Amygdala (tissue), 56 donors: Measurements from ENCODE around the gene MAPK9.

ENCODE experiments used
- DNase-seq, 56 donors: peaks; one replicate each; lab custom pipeline; 2025; lab: John Stamatoyannopoulos, UW

Gene MAPK9

GRCh38 chr5:180291943-180292831 is at the start of gene MAPK9:
Gene MAPK9, minus strand, starts transcription at chr5:180292083. Its CDS starts 11,522 bp downstream, at chr5:180280561.
- peak in 53 of 56 donors; percentile 19 to 88 (median 69) for DNase-seq

DNA sequence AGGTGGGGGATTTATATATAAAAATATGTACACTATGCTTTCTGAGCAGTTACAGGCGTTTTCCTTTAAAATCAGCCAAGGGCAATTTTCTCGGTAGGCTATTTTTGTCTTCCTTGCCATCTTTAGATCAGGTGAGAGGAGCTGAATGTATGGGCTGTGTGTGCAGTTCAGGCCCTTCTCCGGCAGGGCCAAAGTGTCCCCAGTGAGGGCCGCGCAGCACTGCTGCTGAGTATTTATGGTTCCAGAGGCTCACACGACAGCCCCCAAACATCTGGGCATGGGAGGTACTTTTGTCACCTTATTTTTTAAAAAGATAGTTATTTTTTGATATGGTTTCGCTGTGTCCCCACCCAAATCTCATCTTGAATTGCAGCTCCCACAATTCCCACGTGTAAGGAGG is 49.7 kb upstream of the MAPK9 start:
- DNase-seq = no peak

DNA sequence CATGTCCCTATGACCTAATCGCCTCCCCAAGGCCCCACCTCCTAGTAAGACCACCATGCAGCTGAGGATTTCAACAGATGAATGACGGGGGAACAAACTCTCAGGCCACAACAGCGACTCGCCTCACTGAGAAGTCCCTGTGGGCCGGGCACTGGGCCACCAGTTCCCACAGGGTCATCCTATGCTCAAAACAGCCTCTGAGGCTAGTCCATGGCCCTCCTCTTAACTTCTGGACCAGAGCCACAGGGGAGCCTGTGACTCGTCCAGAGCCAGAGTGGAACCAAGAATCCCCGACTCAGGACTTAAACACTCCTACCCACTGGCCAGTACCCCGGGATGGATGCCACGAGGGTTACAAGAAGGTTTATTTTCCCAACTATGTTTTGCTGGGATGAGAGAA is 49.0 kb upstream of the MAPK9 start:
- DNase-seq = peak in 1 of 56 donors; percentile 27

- DNase-seq = no peak
Observed at GRCh38 chr5:180339583-180340183, 47.8 kb upstream of the MAPK9 start.

DNA sequence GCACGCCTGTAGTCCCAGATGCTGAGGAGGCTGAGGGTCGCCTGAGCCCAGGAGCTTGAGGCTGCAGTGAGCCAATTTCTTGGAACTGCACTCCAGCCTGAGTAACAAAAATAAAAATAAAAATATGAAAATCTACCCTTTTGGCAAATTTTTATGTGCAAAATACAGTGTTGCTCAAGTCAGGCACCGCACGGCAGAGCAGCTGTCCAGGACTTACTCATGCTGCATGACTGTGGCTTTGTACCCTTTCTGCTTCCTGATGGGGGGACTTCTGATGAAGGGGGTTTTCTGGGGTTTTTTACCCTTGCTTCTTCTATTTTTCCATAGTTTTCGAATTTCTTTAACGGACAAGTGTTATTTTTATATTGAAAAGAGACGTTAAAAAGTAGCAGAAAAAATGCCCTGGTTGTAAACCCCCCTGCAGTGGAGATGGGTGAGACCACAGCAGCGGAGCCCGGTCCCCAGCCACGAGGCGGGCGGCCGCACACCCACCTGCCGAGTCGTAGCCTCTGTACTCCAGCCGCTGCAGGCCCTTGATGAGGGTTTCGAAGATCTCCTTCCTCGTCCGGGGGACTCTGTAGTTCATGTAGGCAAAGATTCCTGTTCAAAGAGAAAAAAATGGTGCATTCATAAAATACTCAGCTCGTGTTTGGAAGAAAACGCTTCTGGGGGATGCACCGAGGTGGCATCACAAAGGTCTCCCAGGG is 46.3 kb upstream of the MAPK9 start:
- no peak for DNase-seq

DNA sequence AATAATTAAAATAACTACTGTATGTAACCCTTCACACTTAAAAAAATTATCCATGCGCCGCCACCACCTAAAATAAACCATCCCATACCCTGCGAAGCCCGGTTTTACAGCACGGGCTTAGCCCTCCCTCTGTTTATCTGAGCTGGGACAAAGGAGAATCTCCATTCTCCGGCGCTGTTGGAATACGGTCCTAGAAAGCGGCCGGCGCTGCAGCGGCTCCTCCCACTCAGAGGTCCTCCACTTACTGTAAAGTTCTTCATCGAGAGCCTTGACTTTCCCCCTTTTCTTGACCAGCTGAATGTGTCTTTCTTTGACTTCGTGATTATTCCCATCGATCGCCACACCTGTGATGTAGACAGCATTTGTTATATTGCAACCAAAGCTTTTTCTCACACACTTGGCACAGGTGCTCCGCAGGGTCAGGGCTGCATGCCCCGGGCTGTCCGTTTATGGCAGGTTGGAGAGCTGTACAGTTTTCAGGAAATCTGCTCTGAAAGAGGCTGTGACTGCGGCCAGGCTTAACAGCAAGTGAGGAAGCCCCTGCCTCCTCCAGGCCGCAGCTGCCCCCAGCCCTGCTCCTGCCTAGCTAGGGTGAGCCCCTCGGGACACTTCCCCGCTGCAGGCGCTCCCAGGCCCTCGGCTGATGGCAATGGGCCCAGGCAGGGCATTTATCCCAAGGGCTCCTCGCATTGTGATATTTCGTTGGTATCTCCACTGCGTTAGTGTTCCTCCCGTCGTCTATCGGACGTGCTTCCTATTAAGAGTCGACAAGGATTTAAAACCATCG is 44.5 kb upstream of the MAPK9 start:
- no peak for DNase-seq

GRCh38 chr5:180335614-180336233 is 43.8 kb upstream of the MAPK9 start:
- DNase-seq = no peak

DNA sequence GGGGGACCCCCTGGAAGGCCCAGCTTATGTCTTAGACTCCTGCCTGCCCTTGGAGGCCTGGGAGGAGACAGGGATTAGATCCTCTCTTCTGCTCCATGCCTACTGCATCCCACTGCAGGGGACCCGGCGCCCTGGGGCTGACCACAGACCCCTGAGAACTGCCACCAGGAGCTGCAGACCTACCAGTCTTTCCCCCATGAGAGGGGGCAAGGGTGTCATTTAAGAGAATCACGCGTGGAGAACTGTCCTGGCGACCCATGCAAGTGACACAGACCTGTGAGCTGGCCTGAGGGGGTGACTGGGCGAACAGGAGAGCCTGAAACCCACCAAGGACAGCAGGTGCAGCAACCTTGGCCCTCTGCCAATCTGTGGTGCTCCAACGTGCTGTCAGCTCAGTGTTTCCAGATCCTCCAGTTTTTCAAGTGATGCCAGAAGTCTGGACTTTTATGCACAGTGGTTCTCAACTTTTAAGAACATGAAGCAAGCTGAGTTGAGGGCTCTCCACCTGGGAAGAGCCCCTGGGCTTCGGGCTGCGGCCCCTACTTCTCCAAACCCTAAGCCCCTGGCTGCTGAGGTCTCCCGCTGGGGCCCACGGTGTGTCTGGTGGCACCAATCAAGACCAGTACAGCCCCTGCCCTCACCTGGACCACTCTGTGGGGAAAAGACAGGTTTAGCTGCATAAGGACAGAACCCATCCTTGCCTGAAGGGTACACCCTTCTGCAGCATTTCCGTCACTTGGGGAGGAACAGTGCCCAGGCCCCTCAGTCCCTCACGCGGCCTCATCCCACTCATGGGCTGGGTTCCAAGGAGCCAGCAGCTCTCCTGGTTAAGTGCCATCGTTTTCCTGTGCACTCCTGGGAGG is 43.1 kb upstream of the MAPK9 start:
- DNase-seq = no peak

DNA sequence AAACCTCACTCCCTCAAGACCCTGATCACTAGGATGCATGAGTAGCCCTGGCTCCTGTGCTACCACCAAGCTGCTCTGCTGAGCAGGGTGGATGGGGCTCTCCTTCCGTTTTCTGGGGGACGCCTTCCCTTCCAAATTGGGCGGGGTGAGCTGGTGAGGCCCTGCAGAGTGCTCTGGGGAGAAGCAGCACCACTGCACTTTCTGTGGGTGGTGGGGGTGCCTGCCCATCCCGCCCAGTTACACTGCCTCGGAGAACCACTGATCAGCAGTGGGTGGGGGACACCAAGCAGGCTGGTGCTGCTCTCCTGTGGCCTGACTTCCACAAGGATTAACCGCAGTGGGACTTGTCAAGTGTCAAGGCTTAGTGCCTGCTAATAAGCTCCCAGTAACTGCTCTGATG is 42.3 kb upstream of the MAPK9 start:
- no peak for DNase-seq

GRCh38 chr5:180333661-180334060 is 41.8 kb upstream of the MAPK9 start:
- peak in 1 of 56 donors; percentile 2 for DNase-seq

DNA sequence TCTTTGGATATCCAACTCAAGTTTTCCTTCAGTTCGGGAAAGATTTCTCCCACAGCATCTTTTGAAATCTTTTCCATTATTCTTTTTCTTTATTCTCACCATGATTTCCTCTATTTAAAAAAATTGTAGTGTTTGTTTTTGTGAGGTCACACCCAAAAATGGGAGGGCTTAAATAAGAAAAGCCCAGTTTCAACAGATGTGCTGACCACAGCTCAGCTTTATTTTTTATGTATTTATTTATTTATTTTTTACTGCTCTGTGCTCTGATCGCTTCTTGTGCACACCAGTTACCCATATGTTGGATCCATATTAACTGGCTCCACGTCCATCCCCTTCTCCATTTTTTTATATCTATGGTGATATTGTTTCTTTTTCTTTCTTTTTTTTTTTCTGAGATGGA is 41.0 kb upstream of the MAPK9 start:
- DNase-seq = no peak

GRCh38 chr5:180332051-180332517 is 40.2 kb upstream of the MAPK9 start:
- DNase-seq = no peak

DNA sequence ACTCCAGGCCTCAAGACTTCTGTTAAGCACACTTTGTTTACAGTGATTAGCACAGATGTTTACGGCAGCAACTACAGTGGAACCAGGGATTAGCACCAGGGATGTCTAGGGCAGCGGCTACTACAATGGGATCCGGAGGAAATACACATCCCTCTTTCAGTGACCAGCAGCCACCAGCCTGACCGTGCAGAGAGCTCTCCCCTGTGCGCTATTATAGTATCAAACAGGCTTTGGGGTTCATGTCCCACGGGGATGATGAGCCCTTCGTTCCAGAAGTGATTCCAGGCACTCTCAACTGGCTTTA is 39.7 kb upstream of the MAPK9 start:
- no peak for DNase-seq

DNA sequence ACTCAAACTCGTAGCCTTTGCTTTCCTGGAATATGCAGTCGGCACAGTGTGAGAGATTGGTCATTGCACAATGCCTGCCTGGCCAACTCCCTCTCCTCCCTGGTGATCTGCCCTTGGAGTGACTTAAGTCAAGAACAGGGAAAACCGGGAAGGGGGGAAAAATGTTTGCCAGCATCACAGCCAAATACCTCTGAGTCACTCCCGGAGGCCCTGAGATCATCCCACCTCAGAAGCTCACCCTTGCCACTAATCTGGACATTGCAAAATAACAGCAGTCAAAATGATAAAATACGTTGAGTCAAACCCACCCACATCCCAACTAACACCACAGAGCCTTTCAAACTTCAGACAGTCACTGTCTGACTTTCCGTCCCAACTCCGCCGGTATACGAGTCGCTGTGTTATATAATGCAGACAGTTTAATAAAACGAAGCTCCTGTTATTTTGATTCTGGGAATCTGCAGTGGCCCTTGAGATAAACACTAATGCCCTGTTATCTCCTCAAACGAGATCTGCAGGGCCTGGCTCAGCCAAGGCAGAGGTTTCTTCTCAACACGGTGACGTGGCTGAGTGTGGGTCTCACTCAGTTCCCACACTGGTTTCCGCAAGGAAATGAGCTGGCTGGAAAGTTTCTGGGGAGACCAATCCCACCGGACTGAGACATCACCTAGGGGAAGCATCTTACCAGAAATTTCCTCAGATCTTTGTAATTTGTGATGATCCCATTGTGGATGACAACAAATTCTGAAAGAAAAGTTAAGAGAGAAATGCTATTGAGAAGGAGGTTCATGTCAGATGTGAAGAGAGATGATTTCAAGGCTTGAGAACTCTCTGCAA is 39.1 kb upstream of the MAPK9 start:
- DNase-seq = no peak

DNA sequence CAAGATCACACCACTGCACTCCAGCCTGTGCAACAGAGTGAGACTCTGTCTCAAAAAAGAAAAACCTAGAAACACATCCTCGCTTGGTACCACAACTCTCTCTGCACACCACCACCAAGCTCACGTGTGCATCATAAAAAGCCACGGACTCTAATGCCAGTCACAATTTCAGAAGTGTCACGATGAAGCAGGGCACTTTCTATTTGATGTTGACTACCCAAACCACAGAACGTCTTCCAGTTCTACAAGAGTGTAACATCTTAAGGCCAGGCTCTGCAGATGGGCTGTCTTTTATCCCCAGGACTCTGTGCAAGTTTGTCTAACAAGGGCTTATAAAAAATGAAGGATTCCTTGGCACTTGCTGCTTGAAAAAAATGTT is 38.4 kb upstream of the MAPK9 start:
- DNase-seq = no peak

DNA sequence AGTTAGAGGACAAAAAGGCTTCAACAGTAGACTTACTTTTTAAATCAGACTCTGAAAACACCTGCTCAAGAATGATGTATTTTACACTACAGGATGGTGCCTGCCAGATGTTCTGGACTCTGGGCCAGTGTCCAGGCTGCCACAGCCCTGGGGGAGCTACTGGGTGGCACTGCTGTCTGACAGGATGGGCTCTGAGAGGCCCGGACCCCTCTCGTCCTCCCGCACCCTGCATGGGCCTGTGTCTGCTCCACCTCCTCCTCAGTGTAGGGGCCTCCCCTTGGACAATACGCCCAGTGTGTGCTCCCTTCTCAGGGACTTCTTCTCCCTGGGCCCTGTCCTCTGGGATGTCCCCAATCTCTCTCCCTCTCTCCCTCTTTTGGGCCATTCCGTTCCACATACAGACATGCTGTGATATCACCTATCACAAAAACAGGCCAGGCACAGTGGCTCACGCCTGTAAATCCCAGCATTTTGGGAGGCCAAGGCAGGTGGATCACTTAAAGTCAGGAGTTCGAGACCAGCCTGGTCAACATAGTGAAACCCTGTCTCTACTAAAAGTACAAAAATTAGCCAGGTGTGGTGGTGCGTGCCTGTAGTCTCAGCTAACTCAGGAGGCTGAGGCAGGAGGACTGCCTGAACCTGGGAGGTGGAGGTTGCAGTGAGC is 37.9 kb upstream of the MAPK9 start:
- DNase-seq = no peak

- DNase-seq = no peak
Observed at GRCh38 chr5:180329138-180329435, 37.2 kb upstream of the MAPK9 start.
